Caco-2 (cell line): ENCODE measurements around the gene HADHA. TPM values are rescaled to one million over a fixed set of nuclear protein-coding genes. Genes with fewer than 3 reads are reported as not detected.

Source experiments
- BruUV-seq: library from RNA; stranded (reverse); fragments of 400-500 nt; replicated peaks from 2 replicates; lab custom pipeline; 2021; lab: Mats Ljungman, UMichigan
- CTCF ChIA-PET: fragments of 300-600 bp; sonication (Branson Sonifier 250); formaldehyde crosslinking; loops from one replicate; lab custom pipeline; 2022; ENCODE audit warnings: antibody characterized with exemption; lab: Charles Lee
- POLR2A ChIA-PET: fragments of 300-600 bp; sonication (Branson Sonifier 250); formaldehyde crosslinking; loops from one replicate; lab custom pipeline; 2022; ENCODE audit warnings: antibody characterized with exemption; lab: Charles Lee
- DNase-seq, 2 experiments: peaks; one replicate each; pipeline versions ENCODE4 v3.0.0 to v3.0.0-alpha.2; 2020 to 2022
- H3K27me3 ChIP-seq: replicated peaks from 2 replicates; pipeline ENCODE4 v1.6.0; 2011; ENCODE audit warnings: low read length; ENCODE audit not compliant: control insufficient read depth, insufficient read depth
- H3K36me3 ChIP-seq: 2 replicates; pipeline ENCODE4 v1.5.1; 2011; ENCODE audit warnings: low read length; ENCODE audit not compliant: control insufficient read depth, insufficient read depth
- H3K4me1 ChIP-seq: fragments of 250-450 bp; sonication (Bioruptor Pico); 2 replicates; pipeline ENCODE4 v1.5.1; 2020; ENCODE audit warnings: mild to moderate bottlenecking
- H3K4me3 ChIP-seq: 2 replicates; pipeline ENCODE4 v1.5.1; 2011; ENCODE audit warnings: low read depth, mild to moderate bottlenecking, control low read depth, low read length
- H3K9me3 ChIP-seq: fragments of 250-450 bp; sonication (Bioruptor Pico); 2 replicates; pipeline ENCODE4 v1.5.1; 2020; ENCODE audit warnings: mild to moderate bottlenecking, moderate library complexity
- H3K27ac Mint-ChIP-seq: one replicate; pipeline ENCODE4 v1.8.0; 2022; ENCODE audit warnings: mixed read lengths; ENCODE audit not compliant: unreplicated experiment
- H3K27me3 Mint-ChIP-seq: one replicate; pipeline ENCODE4 v1.8.0; 2022; ENCODE audit warnings: mixed read lengths; ENCODE audit not compliant: insufficient read depth, unreplicated experiment
- H3K36me3 Mint-ChIP-seq: one replicate; pipeline ENCODE4 v1.8.0; 2022; ENCODE audit warnings: mild to moderate bottlenecking, mixed read lengths; ENCODE audit not compliant: insufficient read depth, unreplicated experiment
- H3K4me1 Mint-ChIP-seq: one replicate; pipeline ENCODE4 v1.8.0; 2022; ENCODE audit warnings: low read depth, mixed read lengths; ENCODE audit not compliant: unreplicated experiment
- H3K4me3 Mint-ChIP-seq: one replicate; pipeline ENCODE4 v1.8.0; 2022; ENCODE audit warnings: mild to moderate bottlenecking, moderate library complexity, mixed read lengths; ENCODE audit not compliant: unreplicated experiment
- H3K9me3 Mint-ChIP-seq: one replicate; pipeline ENCODE4 v1.8.0; 2022; ENCODE audit warnings: mixed read lengths; ENCODE audit not compliant: unreplicated experiment
- intact Hi-C: fragments of 100-400 bp; cut with micrococcal nuclease; formaldehyde crosslinking; loops from one replicate; pipeline ENCODE4 v1.10.0; 2022; ENCODE audit not compliant: unreplicated experiment
- total RNA-seq: library from RNA; stranded (reverse); gene quantifications from 2 replicates; pipeline ENCODE4 v1.2.3, GENCODE V29; 2022
- TF ChIP-seq, protein P1 (sequence below), 2 experiments: fragments of 200-600 bp in 1 of 2; IDR thresholded peaks; 1 replicate in 1 of 2; 2 replicates in 1 of 2; pipeline versions ENCODE4 v1.5.1 to v1.8.0; 2011 to 2022; ENCODE audit warnings: antibody characterized with exemption in 1 of 2, control low read depth in 1 of 2, inconsistent platforms in 1 of 2, low read depth in 1 of 2, low read length in 1 of 2, mild to moderate bottlenecking in 1 of 2, moderate library complexity in 1 of 2; ENCODE audit not compliant: insufficient read depth in 1 of 2, severe bottlenecking in 1 of 2, unreplicated experiment in 1 of 2

HADHA gene
- total RNA-seq, 1 experiment from 2014 or later = 143 TPM

DNA sequence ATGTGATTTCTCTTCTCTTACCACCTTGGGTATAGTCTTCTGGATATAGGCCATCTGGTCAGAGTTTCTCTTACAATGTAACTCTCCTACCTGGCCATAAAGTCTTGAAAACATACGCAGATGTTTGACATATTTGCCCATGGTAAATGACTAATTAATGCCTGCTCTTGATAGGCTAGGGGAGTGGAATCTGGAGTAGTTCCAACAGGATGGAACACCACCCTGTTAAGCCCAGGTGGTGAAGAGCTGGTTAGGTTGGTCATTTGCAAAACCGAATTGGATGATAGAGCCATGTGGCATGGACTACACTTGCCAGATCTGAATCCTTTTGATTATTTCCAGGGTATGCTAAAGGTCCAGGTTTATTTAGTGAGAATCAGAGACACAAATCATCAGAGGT, 36.8 kb upstream of the HADHA start:
- POLR2A ChIA-PET = no interaction called here
- peaks cover 8% of the 10 kb centered on the region for H3K4me1 ChIP-seq
- DNase-seq = no peak
- H3K27ac Mint-ChIP-seq = no peak overlapping the region
- intact Hi-C loops = no loop called here
- H3K4me3 ChIP-seq = no peak overlapping the region
- no peaks in the 10 kb centered on the region for H3K9me3 Mint-ChIP-seq
- CTCF ChIA-PET = no interaction called here
- no peak overlapping the region for H3K4me3 Mint-ChIP-seq
- no TSS peak for BruUV-seq
- H3K4me1 Mint-ChIP-seq = peaks cover 7% of the 10 kb centered on the region
- peaks cover 46% of the 10 kb centered on the region for H3K36me3 Mint-ChIP-seq
- H3K36me3 ChIP-seq = peaks cover 1% of the 10 kb centered on the region; the same call in 1 of the 2 replicates
- H3K9me3 ChIP-seq = no peaks in the 10 kb centered on the region
- H3K27me3 ChIP-seq = no peaks in the 10 kb centered on the region
- H3K27me3 Mint-ChIP-seq = no peaks in the 10 kb centered on the region
- TF ChIP-seq, protein P1, sequence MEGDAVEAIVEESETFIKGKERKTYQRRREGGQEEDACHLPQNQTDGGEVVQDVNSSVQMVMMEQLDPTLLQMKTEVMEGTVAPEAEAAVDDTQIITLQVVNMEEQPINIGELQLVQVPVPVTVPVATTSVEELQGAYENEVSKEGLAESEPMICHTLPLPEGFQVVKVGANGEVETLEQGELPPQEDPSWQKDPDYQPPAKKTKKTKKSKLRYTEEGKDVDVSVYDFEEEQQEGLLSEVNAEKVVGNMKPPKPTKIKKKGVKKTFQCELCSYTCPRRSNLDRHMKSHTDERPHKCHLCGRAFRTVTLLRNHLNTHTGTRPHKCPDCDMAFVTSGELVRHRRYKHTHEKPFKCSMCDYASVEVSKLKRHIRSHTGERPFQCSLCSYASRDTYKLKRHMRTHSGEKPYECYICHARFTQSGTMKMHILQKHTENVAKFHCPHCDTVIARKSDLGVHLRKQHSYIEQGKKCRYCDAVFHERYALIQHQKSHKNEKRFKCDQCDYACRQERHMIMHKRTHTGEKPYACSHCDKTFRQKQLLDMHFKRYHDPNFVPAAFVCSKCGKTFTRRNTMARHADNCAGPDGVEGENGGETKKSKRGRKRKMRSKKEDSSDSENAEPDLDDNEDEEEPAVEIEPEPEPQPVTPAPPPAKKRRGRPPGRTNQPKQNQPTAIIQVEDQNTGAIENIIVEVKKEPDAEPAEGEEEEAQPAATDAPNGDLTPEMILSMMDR (IDR thresholded peaks at IDR 0.05; ENCODE audit: insufficient read depth in 1 of 2, low read depth in 1 of 2, low read length in 1 of 2, severe bottlenecking in 1 of 2, unreplicated experiment in 1 of 2) = no peak

DNA sequence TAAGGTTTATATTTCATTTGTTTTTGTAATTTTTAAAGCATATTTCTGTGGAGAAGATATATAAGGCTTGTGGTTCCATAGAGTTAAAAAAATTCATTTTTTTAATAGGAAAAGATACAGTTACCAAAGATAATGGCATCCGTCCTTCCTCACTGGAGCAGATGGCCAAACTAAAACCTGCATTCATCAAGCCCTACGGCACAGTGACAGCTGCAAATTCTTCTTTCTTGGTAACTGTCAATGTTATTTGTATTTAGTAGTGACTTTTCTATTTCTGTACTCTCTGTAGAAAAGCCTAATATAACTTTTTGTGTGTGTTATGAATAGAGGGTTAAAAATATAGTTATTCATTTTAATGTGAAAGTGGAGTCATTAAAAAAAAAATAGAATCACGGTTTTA, 35.5 kb upstream of the HADHA start:
- H3K4me1 Mint-ChIP-seq = peaks cover 7% of the 10 kb centered on the region
- peaks cover 8% of the 10 kb centered on the region for H3K4me1 ChIP-seq
- TF ChIP-seq, protein P1 (IDR thresholded peaks at IDR 0.05; ENCODE audit: insufficient read depth in 1 of 2, low read depth in 1 of 2, low read length in 1 of 2, severe bottlenecking in 1 of 2, unreplicated experiment in 1 of 2) = no peak
- no peak overlapping the region for H3K4me3 Mint-ChIP-seq
- CTCF ChIA-PET = no interaction called here
- H3K27ac Mint-ChIP-seq = no peak overlapping the region
- no peak for DNase-seq
- POLR2A ChIA-PET = no interaction called here
- H3K9me3 ChIP-seq = no peaks in the 10 kb centered on the region
- no TSS peak for BruUV-seq
- no peaks in the 10 kb centered on the region for H3K9me3 Mint-ChIP-seq
- peaks cover 38% of the 10 kb centered on the region for H3K36me3 Mint-ChIP-seq
- no peaks in the 10 kb centered on the region for H3K27me3 ChIP-seq
- no peaks in the 10 kb centered on the region for H3K27me3 Mint-ChIP-seq
- H3K36me3 ChIP-seq = peaks cover 1% of the 10 kb centered on the region; the same call in 1 of the 2 replicates
- intact Hi-C loops = no loop called here
- H3K4me3 ChIP-seq = no peak overlapping the region

DNA sequence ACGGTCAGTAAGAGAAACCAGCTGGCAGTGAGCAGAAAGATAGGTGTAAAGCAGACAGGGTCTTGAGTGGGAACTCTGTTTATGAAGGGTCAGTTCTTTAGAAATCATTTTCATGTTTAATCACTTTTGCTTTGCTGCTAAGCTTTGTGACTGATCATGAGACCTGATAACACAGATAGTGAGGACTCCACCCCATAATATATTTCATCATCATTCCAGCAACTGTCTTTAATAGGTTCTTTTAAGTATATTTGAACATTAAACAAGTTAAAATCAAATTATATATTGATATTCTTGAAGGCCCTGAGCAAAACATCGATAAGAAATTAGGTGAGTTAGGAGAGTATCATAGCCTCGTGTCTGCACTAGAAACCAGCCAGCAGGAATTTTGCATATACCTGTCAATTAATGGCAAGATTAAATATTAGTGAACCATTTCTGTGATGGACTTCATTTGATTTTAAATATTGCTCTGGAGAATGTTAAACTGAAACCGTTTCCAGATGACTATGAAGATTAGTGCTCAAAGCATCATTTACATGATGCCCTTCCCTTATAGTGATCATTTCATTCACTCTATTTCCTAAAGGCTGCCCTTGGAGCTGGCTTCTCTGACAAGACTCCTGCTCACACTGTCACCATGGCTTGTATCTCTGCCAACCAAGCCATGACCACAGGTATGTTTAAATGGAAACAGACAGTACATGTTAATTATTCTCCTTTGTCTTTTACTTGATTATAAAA, 32.2 kb upstream of the HADHA start:
- Histone ChIP-seq H3K9me3 (no peaks in the 10 kb centered on the region), H3K4me3 (no peak overlapping the region), H3K4me1 (no peaks in the 10 kb centered on the region), H3K27me3 (no peaks in the 10 kb centered on the region), H3K36me3 (peaks cover 1% of the 10 kb centered on the region; the same call in 1 of the 2 replicates)
- no peak for DNase-seq
- no peak overlapping the region for H3K27ac Mint-ChIP-seq
- ChIA-PET POLR2A (no interaction called here), CTCF (no interaction called here)
- TF ChIP-seq, protein P1 (IDR thresholded peaks at IDR 0.05; ENCODE audit: insufficient read depth in 1 of 2, low read depth in 1 of 2, low read length in 1 of 2, severe bottlenecking in 1 of 2, unreplicated experiment in 1 of 2) = no peak
- H3K4me3 Mint-ChIP-seq = no peak overlapping the region
- H3K9me3 Mint-ChIP-seq = no peaks in the 10 kb centered on the region
- BruUV-seq = no TSS peak
- H3K27me3 Mint-ChIP-seq = no peaks in the 10 kb centered on the region
- H3K4me1 Mint-ChIP-seq = no peaks in the 10 kb centered on the region
- H3K36me3 Mint-ChIP-seq = peaks cover 31% of the 10 kb centered on the region
- intact Hi-C loops = no loop called here
